H9 (cell line): Measurements from ENCODE around the gene ZC3HAV1. TPM values are rescaled to one million over a fixed set of nuclear protein-coding genes. Genes with fewer than 3 reads are reported as not detected.

ENCODE experiments used
- DNase-seq: peaks from one replicate; pipeline ENCODE4 v3.0.0-alpha.2; 2017
- H2AFZ ChIP-seq: one replicate; pipeline ENCODE4 v1.6.1; 2013; ENCODE audit warnings: mild to moderate bottlenecking, low read length, control low read depth, moderate library complexity
- H2AK5ac ChIP-seq: 2 replicates; pipeline ENCODE4 v1.6.1; 2013; ENCODE audit warnings: low read length, control low read depth, mixed read lengths; ENCODE audit not compliant: insufficient read length
- H2BK120ac ChIP-seq: one replicate; pipeline ENCODE4 v1.6.1; 2013; ENCODE audit warnings: low read depth, mild to moderate bottlenecking, low read length, control low read depth, inconsistent platforms; ENCODE audit not compliant: poor library complexity, severe bottlenecking
- H2BK12ac ChIP-seq: 2 replicates; pipeline ENCODE4 v1.6.1; 2013; ENCODE audit warnings: low read length, control low read depth, mixed read lengths, low read depth; ENCODE audit not compliant: insufficient read length
- H2BK15ac ChIP-seq: 2 replicates; pipeline ENCODE4 v1.6.1; 2013; ENCODE audit warnings: low read depth, low read length, control low read depth
- H2BK20ac ChIP-seq: one replicate; pipeline ENCODE4 v1.6.1; 2013; ENCODE audit warnings: low read depth, mild to moderate bottlenecking, low read length, control low read depth, inconsistent platforms; ENCODE audit not compliant: poor library complexity, severe bottlenecking
- H2BK5ac ChIP-seq: 2 replicates; pipeline ENCODE4 v1.6.1; 2013; ENCODE audit warnings: low read length, control low read depth, mixed read lengths; ENCODE audit not compliant: insufficient read length
- H3K14ac ChIP-seq: 2 replicates; pipeline ENCODE4 v1.6.1; 2013; ENCODE audit warnings: low read length, control low read depth; ENCODE audit not compliant: insufficient read depth
- H3K18ac ChIP-seq: 2 replicates; pipeline ENCODE4 v1.6.1; 2013; ENCODE audit warnings: low read depth, mild to moderate bottlenecking, mixed read lengths, low read length, control low read depth; ENCODE audit not compliant: insufficient read length
- H3K23ac ChIP-seq: 2 replicates; pipeline ENCODE4 v1.6.1; 2013; ENCODE audit warnings: low read length, control low read depth, mixed read lengths, low read depth; ENCODE audit not compliant: insufficient read length
- H3K23me2 ChIP-seq: 2 replicates; pipeline ENCODE4 v1.6.1; 2013; ENCODE audit warnings: low read depth, mild to moderate bottlenecking, mixed read lengths, low read length, control low read depth; ENCODE audit not compliant: insufficient read length, poor library complexity, severe bottlenecking
- H3K27ac ChIP-seq: 2 replicates; pipeline ENCODE4 v1.5.1; 2013; ENCODE audit warnings: low read length, control low read depth, mixed read lengths, low read depth; ENCODE audit not compliant: insufficient read length
- H3K27me3 ChIP-seq: 2 replicates; pipeline ENCODE4 v1.6.1; 2013; ENCODE audit warnings: low read length, control low read depth, inconsistent platforms; ENCODE audit not compliant: insufficient read depth
- H3K4ac ChIP-seq: 2 replicates; pipeline ENCODE4 v1.6.1; 2013; ENCODE audit warnings: low read depth, mild to moderate bottlenecking, control low read depth, inconsistent platforms, low read length, moderate library complexity
- H3K4me1 ChIP-seq: 2 replicates; pipeline ENCODE4 v1.6.1; 2013; ENCODE audit warnings: low read length, control low read depth, inconsistent platforms; ENCODE audit not compliant: insufficient read depth
- H3K4me2 ChIP-seq: 2 replicates; pipeline ENCODE4 v1.6.1; 2013; ENCODE audit warnings: low read length, control low read depth, mixed read lengths; ENCODE audit not compliant: insufficient read length, insufficient read depth
- H3K56ac ChIP-seq: 2 replicates; pipeline ENCODE4 v1.6.1; 2013; ENCODE audit warnings: low read depth, mild to moderate bottlenecking, mixed read lengths, low read length, control low read depth; ENCODE audit not compliant: insufficient read length
- H3K79me1 ChIP-seq: 2 replicates; pipeline ENCODE4 v1.6.1; 2013; ENCODE audit warnings: low read depth, mild to moderate bottlenecking, moderate library complexity, low read length, control low read depth, inconsistent platforms; ENCODE audit not compliant: insufficient read depth, poor library complexity, severe bottlenecking
- H3K79me2 ChIP-seq: 2 replicates; pipeline ENCODE4 v1.6.1; 2013; ENCODE audit warnings: low read length, control low read depth, inconsistent platforms; ENCODE audit not compliant: insufficient read depth
- H3K9ac ChIP-seq: 2 replicates; pipeline ENCODE4 v1.6.1; 2013; ENCODE audit warnings: low read length, control low read depth, mixed read lengths; ENCODE audit not compliant: insufficient read length; ENCODE audit errors: extremely low read depth
- H3K9me3 ChIP-seq: one replicate; pipeline ENCODE4 v1.6.1; 2013; ENCODE audit warnings: low read depth, low read length, inconsistent platforms; ENCODE audit not compliant: control insufficient read depth
- H3T11ph ChIP-seq: one replicate; pipeline ENCODE4 v1.6.1; 2013; ENCODE audit warnings: mild to moderate bottlenecking, low read length, control low read depth, inconsistent platforms
- H4K20me1 ChIP-seq: one replicate; pipeline ENCODE4 v1.6.1; 2013; ENCODE audit not compliant: control insufficient read depth, insufficient read length, insufficient read depth
- H4K5ac ChIP-seq: 2 replicates; pipeline ENCODE4 v1.6.1; 2013; ENCODE audit warnings: low read depth, mild to moderate bottlenecking, mixed read lengths, low read length, control low read depth; ENCODE audit not compliant: insufficient read length
- H4K8ac ChIP-seq: replicated peaks from 2 replicates; pipeline ENCODE4 v1.6.1; 2013; ENCODE audit warnings: low read length, control low read depth, mixed read lengths, low read depth; ENCODE audit not compliant: insufficient read length
- H4K91ac ChIP-seq: 2 replicates; pipeline ENCODE4 v1.6.1; 2013; ENCODE audit warnings: low read depth, mild to moderate bottlenecking, moderate library complexity, mixed read lengths, low read length, control low read depth; ENCODE audit not compliant: insufficient read length
- H3K27ac Mint-ChIP-seq, 3 experiments: 2 replicates in 2 of 3; 3 replicates in 1 of 3; pipeline ENCODE4 v1.8.0; 2020 to 2021; ENCODE audit warnings: mixed read lengths in 3 of 3, mild to moderate bottlenecking in 1 of 3, moderate library complexity in 1 of 3
- H3K27me3 Mint-ChIP-seq: 2 replicates; pipeline ENCODE4 v1.8.0; 2021; ENCODE audit warnings: low read depth, mild to moderate bottlenecking, moderate library complexity, mixed read lengths
- H3K36me3 Mint-ChIP-seq, 3 experiments: 2 replicates in 2 of 3; 3 replicates in 1 of 3; pipeline ENCODE4 v1.8.0; 2020 to 2021; ENCODE audit warnings: low read depth in 3 of 3, mixed read lengths in 3 of 3; ENCODE audit not compliant: insufficient read depth in 1 of 3
- H3K4me1 Mint-ChIP-seq, 2 experiments: 2 replicates each; pipeline ENCODE4 v1.8.0; 2020; ENCODE audit warnings: mixed read lengths in 2 of 2
- H3K4me3 Mint-ChIP-seq, 2 experiments: 2 replicates in 1 of 2; 3 replicates in 1 of 2; pipeline ENCODE4 v1.8.0; 2020 to 2021; ENCODE audit warnings: mild to moderate bottlenecking in 2 of 2, mixed read lengths in 2 of 2, moderate library complexity in 1 of 2
- H3K9me3 Mint-ChIP-seq, 2 experiments: 2 replicates in 1 of 2; 3 replicates in 1 of 2; pipeline ENCODE4 v1.8.0; 2020; ENCODE audit warnings: mild to moderate bottlenecking in 2 of 2, mixed read lengths in 2 of 2, moderate library complexity in 1 of 2
- CTCF ChIP-seq: fragments of 200-600 bp; sonication (generic); conservative IDR thresholded peaks from 3 replicates; pipeline ENCODE4 v1.8.0; 2021; ENCODE audit warnings: antibody characterized with exemption, mild to moderate bottlenecking
- WGBS: extraction: QIAGEN DNeasy Blood & Tissue Kit; methylation state at CpG from one replicate; pipeline ENCODE4 v1.1.7; 2013; ENCODE audit warnings: missing lambda C conversion rate, low lambda C conversion rate, mixed read lengths; ENCODE audit not compliant: insufficient read length; ENCODE audit errors: extremely low coverage; 5-methylcytosine and 5-hydroxymethylcytosine counted together
- total RNA-seq: library from RNA; stranded (reverse); gene quantifications from 2 replicates; pipeline ENCODE4 v1.2.1, GENCODE V29; 2021

ZC3HAV1 gene
- total RNA-seq, 1 experiment from 2014 or later = 32.8 TPM

GRCh38 chr7:139046143-139046542 is 63.4 kb downstream of the ZC3HAV1 start:
- H3K9me3 Mint-ChIP-seq = no peaks in the 10 kb centered on the region
- no peak overlapping the region for H3K56ac ChIP-seq
- no peak overlapping the region for H2AFZ ChIP-seq
- H3K36me3 Mint-ChIP-seq = peaks cover 2 to 33% (median 4%) of the 10 kb centered on the region in 3 experiments; a peak in 5 of 7 replicates
- no peak overlapping the region for H4K8ac ChIP-seq
- H3K4me1 Mint-ChIP-seq = peaks cover 0 to 3% of the 10 kb centered on the region in 2 experiments; a peak in 2 of 4 replicates
- H3K79me2 ChIP-seq = no peaks in the 10 kb centered on the region
- TF ChIP-seq CTCF = no peak
- H3K27me3 ChIP-seq = no peaks in the 10 kb centered on the region
- H3K27ac ChIP-seq = no peak overlapping the region
- no peak overlapping the region for H4K5ac ChIP-seq
- H3K4me1 ChIP-seq = no peaks in the 10 kb centered on the region; the same call in 1 of the 2 replicates
- no peak for DNase-seq
- H3K4me2 ChIP-seq = no peak overlapping the region
- H3K79me1 ChIP-seq = no peaks in the 10 kb centered on the region
- H3K23me2 ChIP-seq = no peaks in the 10 kb centered on the region
- no peak overlapping the region for H2BK12ac ChIP-seq
- no peak overlapping the region for H2BK5ac ChIP-seq
- H3K23ac ChIP-seq = no peak overlapping the region
- WGBS = no CpG with 5 or more reads among the region's 6 CpGs
- no peak overlapping the region for H3T11ph ChIP-seq
- no peaks in the 10 kb centered on the region for H3K9me3 ChIP-seq
- no peak overlapping the region for H2BK15ac ChIP-seq
- H2BK20ac ChIP-seq = no peak overlapping the region
- H4K20me1 ChIP-seq = no peaks in the 10 kb centered on the region
- no peak overlapping the region for H2AK5ac ChIP-seq
- H3K18ac ChIP-seq = no peak overlapping the region
- H4K91ac ChIP-seq = no peak overlapping the region
- no peak overlapping the region for H3K9ac ChIP-seq
- no peak overlapping the region for H3K14ac ChIP-seq
- no peak overlapping the region for H3K4ac ChIP-seq
- no peaks in the 10 kb centered on the region for H3K27me3 Mint-ChIP-seq
- H2BK120ac ChIP-seq = no peak overlapping the region
- H3K27ac Mint-ChIP-seq = peak overlapping the region in 1 of 3 experiments; percentile 35; a peak in 2 of 7 replicates
- no peak overlapping the region for H3K4me3 Mint-ChIP-seq
